Retinal pigment epithelial cell (primary cell): ENCODE measurements around the gene TAPBP.

ENCODE experiments used
- DNase-seq: peaks from one replicate; pipeline ENCODE4 v3.0.0-alpha.2; 2010; ENCODE audit warnings: low read depth
- H3K4me3 ChIP-seq: 2 replicates; pipeline ENCODE4 v1.5.1; 2011; ENCODE audit warnings: mild to moderate bottlenecking, low read length, control low read depth, moderate library complexity
- CTCF ChIP-seq: conservative IDR thresholded peaks from 2 replicates; pipeline ENCODE4 v1.5.1; 2011; ENCODE audit warnings: low read depth, low read length, control low read depth, inconsistent platforms

Gene TAPBP

DNA sequence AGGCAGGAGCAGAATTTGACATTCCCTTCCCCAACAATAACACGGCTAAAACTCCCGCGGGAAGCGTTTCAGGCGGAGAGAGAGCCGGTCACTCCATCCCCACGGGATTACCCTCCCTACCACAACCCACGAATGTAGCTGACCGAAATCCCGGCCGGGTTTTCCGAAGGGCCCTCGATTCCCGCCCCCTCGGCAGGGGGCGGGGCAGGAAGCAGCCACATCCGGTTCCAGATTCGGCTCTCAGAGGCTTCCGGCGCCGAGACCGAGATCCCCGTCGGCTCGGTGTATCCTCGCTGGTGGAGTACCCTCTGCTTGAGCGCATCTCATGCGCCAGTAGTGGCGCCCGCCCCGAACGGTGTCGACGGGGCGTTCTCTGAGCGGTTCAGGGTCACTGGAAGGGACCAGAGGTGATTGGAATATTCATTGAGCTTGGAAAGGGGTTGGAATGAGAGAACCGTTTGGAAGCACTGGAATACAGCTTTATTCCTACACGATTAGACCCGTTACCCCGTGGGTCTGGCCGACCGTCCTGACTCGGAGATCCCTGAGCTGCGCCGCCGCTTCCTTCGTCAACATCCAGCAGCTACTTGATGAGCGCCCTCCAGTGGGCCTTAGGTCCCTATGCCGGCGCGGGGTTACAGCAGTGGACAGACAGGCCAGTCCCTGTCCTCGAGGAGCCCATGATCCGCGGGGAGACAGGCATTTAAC, 14.5 kb downstream of the TAPBP start:
- peak overlapping the region; percentile 96 for H3K4me3 ChIP-seq
- no peak for DNase-seq
- peak; percentile 79 for TF ChIP-seq CTCF

- DNase-seq: no peak
- TF ChIP-seq CTCF: no peak
- H3K4me3 ChIP-seq: peak within 1 kb of the TSS; percentile 96
These were observed 15.1 kb downstream of the TAPBP start, which contains the start of gene RGL2 for GRCh38 chr6:33298773-33299236. RGL2 (minus strand) TSS chr6:33298942; CDS start chr6:33298610, 332 bp downstream.

DNA sequence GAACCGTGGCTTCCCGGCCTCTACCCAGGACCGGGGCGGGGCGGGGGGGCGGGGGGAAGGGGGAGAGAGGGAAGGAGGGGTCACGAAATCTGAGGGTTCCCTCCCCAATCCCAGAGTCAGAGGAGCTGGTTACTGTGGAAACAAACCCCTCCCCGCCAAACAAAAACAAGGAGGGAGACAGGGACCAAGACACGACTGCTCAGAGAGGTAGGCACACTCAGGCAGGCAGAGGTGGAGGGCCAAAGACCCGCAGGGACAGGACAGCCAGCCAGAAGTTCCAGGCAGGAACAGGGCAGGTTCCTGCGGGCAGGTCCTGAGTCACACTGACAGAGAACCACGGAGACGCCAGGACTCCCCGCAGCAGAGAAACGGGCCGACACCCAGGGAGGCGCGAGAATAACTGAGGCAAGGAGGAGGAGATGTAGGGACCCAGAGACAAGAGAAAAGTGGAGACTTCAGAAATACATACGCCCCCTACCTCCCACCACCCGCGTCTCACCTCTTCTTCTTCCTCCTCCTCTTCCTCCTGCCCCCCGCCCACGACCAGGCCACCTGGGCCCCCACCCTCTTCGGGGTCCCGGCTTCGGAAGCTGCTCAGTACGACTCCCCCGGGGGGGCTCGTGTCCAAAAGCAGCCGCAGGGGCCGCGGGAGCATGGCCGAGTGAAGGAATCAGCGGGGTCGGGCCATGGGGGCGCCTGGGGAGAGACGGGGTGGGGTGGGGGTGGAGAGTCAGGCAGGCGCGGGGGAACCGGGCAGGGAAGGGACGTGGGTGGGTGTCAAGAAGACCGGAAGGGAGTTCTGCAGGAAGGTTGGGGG, 15.7 kb downstream of the TAPBP start:
- no peak for DNase-seq
- peak; percentile 8 for TF ChIP-seq CTCF
- peak overlapping the region; percentile 96 for H3K4me3 ChIP-seq

DNA sequence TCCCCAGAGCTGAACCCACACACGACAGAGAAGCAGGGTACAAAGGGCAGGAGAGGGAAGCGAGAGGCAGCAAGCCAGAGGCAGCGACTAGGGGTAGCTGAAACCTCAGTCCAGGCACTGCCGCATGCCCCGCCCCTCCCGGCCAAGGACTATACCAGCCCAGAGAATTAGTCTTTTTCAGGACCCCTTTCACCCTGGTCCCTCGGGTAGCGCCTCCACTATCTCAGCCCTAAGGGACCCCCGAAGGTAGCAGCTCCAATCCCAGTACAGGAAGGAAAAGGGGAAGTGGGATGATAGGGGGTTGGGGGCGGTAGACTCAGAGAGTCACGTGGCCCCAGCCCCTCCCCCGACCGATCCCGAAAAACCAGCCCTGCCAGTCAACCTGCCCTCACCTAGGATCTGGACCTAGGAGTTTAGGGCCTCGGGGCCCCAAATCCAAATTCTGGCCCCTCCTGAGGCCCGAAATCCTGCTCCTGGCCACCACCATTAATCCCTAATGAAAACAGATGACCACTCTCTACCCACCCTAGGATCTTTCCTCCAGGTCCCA, 16.4 kb downstream of the TAPBP start:
- no peak for DNase-seq
- no peak for TF ChIP-seq CTCF
- peak overlapping the region; percentile 96 for H3K4me3 ChIP-seq

GRCh38 chr6:33296797-33297405, 17.0 kb downstream of the TAPBP start:
- TF ChIP-seq CTCF: no peak
- no peak for DNase-seq
- H3K4me3 ChIP-seq: peak overlapping the region; percentile 96

DNA sequence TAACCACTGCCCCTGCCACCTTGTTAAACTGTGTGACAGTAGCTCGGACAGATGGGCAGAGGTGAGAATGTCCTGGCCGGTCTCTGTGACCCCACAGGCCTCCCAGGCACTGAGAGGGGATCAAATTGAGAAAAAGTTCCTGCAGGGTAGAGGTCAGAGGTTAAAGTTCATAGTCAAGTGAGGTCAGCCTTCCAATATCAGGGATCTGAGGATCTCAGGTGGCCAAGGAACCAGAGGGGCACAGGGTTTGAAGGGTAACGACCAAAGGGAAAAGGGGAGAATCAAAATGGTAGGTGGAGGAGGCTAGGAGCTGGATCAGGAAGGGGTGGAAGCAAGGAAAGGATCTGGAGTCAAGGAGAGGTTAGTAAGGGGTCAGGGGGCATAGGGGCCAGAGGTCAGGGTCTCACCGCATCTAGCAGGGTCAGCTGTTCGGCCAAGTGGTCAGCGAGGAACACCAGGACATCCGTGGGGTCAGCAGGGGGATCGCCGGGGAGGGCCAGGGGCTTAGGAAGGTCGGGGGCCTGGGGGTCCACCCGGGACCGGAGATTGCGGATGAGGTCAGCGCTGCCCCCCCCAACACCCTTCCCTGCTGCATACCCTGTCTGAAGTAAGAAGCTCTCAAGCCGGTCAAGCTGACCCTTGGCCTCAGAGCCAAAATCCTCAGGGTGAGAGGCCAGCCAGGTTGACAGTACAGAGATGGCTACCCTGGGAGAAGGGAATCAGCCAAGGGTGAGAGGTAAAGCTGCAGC, 18.1 kb downstream of the TAPBP start:
- DNase-seq: no peak
- TF ChIP-seq CTCF: no peak
- no peak overlapping the region for H3K4me3 ChIP-seq
